WTC11 (cell line): ENCODE measurements around the gene JADE3.

Experiments
- ATF6 ChIP-seq: sonication (generic); formaldehyde crosslinking; IDR thresholded peaks from 2 replicates; pipeline ENCODE4 v1.8.1; 2023; ENCODE audit warnings: mild to moderate bottlenecking, missing genetic modification reagents
- CREB1 ChIP-seq: sonication (generic); formaldehyde crosslinking; IDR thresholded peaks from 2 replicates; pipeline ENCODE4 v1.8.0; 2023; ENCODE audit warnings: mild to moderate bottlenecking, missing genetic modification reagents
- EMX1 ChIP-seq: fragments of 250-450 bp; sonication (Bioruptor Pico); IDR thresholded peaks from 2 replicates; pipeline ENCODE4 v1.8.0; 2021; ENCODE audit warnings: mild to moderate bottlenecking
- JUN ChIP-seq: sonication (generic); formaldehyde crosslinking; IDR thresholded peaks from 2 replicates; pipeline ENCODE4 v1.8.0; 2023; ENCODE audit warnings: mild to moderate bottlenecking, missing genetic modification reagents
- NR3C1 ChIP-seq: sonication (generic); formaldehyde crosslinking; conservative IDR thresholded peaks from 2 replicates; pipeline ENCODE4 v1.8.1; 2023; ENCODE audit warnings: low read depth, mild to moderate bottlenecking, missing genetic modification reagents
- SMAD4 ChIP-seq: sonication (generic); formaldehyde crosslinking; IDR thresholded peaks from 2 replicates; pipeline ENCODE4 v1.8.0; 2022; ENCODE audit warnings: mild to moderate bottlenecking, missing genetic modification reagents
- TP53 ChIP-seq: sonication (generic); formaldehyde crosslinking; IDR thresholded peaks from 2 replicates; pipeline ENCODE4 v1.8.1; 2023; ENCODE audit warnings: mild to moderate bottlenecking, missing genetic modification reagents
- TF ChIP-seq, protein P1 (sequence below): sonication (generic); formaldehyde crosslinking; IDR thresholded peaks from 2 replicates; pipeline ENCODE4 v1.8.0; 2022; ENCODE audit warnings: mild to moderate bottlenecking, missing genetic modification reagents
- TF ChIP-seq, protein P2 (sequence below): fragments of 200-600 bp; IDR thresholded peaks from 2 replicates; pipeline ENCODE4 v1.8.0; 2022; ENCODE audit warnings: antibody characterized with exemption

DNA sequence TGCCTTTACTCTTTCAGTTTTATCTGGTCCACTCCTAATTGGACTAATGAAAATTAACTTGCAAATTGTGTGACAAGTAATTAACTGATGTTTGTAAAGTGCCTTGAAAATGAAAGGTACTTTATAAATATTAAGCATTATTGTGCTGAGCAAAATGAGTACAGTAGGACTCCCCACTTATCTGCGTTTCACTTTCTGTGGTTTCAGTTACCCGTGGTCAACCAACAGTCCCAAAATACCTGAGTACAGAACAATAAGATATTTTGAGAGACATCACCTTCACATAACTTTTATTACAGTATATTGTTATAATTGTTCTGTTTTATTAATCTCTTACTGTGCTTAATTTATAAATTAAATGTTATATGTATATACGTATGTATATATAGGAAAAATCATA is 27.4 kb upstream of the JADE3 start:
- no peak for TF ChIP-seq NR3C1
- TF ChIP-seq EMX1: no peak
- no peak for TF ChIP-seq TP53 (CRISPR knock-in tag)
- TF ChIP-seq, protein P1, sequence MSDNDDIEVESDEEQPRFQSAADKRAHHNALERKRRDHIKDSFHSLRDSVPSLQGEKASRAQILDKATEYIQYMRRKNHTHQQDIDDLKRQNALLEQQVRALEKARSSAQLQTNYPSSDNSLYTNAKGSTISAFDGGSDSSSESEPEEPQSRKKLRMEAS: no peak
- no peak for TF ChIP-seq ATF6
- TF ChIP-seq, protein P2, sequence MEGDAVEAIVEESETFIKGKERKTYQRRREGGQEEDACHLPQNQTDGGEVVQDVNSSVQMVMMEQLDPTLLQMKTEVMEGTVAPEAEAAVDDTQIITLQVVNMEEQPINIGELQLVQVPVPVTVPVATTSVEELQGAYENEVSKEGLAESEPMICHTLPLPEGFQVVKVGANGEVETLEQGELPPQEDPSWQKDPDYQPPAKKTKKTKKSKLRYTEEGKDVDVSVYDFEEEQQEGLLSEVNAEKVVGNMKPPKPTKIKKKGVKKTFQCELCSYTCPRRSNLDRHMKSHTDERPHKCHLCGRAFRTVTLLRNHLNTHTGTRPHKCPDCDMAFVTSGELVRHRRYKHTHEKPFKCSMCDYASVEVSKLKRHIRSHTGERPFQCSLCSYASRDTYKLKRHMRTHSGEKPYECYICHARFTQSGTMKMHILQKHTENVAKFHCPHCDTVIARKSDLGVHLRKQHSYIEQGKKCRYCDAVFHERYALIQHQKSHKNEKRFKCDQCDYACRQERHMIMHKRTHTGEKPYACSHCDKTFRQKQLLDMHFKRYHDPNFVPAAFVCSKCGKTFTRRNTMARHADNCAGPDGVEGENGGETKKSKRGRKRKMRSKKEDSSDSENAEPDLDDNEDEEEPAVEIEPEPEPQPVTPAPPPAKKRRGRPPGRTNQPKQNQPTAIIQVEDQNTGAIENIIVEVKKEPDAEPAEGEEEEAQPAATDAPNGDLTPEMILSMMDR: no peak
- no peak for TF ChIP-seq SMAD4
- TF ChIP-seq CREB1: no peak
- no peak for TF ChIP-seq JUN (CRISPR knock-in tag)
